Tibial nerve (tissue), 4 donors: ENCODE results near the gene CFL1.

Experiments used
- CTCF ChIP-seq, 5 experiments: fragments of 200-600 bp in 3 of 5; fragments of 450-650 bp in 2 of 5; sonication (generic) in 3 of 5; IDR thresholded peaks; one replicate each; pipeline ENCODE4 v1.5.1; 2016 to 2019; ENCODE audit warnings: antibody characterized with exemption in 5 of 5, mild to moderate bottlenecking in 3 of 5, moderate library complexity in 2 of 5
- EP300 ChIP-seq, 2 donors: sonication (generic); formaldehyde crosslinking; IDR thresholded peaks; one replicate each; pipeline ENCODE4 v1.6.1; 2017; ENCODE audit warnings: antibody characterized with exemption in 2 of 2, mild to moderate bottlenecking in 1 of 2
- POLR2A ChIP-seq, 2 donors: fragments of 450-650 bp; IDR thresholded peaks; one replicate each; pipeline ENCODE4 v1.6.1; 2017; ENCODE audit warnings: antibody characterized with exemption in 2 of 2, mild to moderate bottlenecking in 2 of 2, moderate library complexity in 2 of 2

GRCh38 chr11:65851811-65852507 is 6.0 kb downstream of the CFL1 start:
- TF ChIP-seq CTCF (IDR thresholded peaks at IDR 0.05) (no peak), POLR2A (IDR thresholded peaks at IDR 0.05) (no peak), EP300 (IDR thresholded peaks at IDR 0.05) (no peak)
